Fibroblast of villous mesenchyme (primary cell): ENCODE measurements around the gene UNC13C. TPM values are rescaled to one million over a fixed set of nuclear protein-coding genes. Genes with fewer than 3 reads are reported as not detected.

Experiments
- DNase-seq: peaks from one replicate; pipeline ENCODE4 v3.0.0-alpha.2; 2010; ENCODE audit warnings: low read depth
- H3K4me3 ChIP-seq: 2 replicates; pipeline ENCODE4 v1.5.1; 2011; ENCODE audit warnings: low read depth, mild to moderate bottlenecking, low read length
- total RNA-seq: library from RNA; depleted of rRNA; stranded (reverse); fragments of >200 nt; gene quantifications from 2 replicates; pipeline ENCODE4 v1.2.3, GENCODE V29; 2012
- TF ChIP-seq, protein P1 (sequence below): IDR thresholded peaks from 2 replicates; pipeline ENCODE4 v1.5.1; 2012; ENCODE audit warnings: low read depth, mild to moderate bottlenecking, low read length; ENCODE audit not compliant: insufficient read depth

The UNC13C gene
- total RNA-seq, 1 donor: not detected

DNA sequence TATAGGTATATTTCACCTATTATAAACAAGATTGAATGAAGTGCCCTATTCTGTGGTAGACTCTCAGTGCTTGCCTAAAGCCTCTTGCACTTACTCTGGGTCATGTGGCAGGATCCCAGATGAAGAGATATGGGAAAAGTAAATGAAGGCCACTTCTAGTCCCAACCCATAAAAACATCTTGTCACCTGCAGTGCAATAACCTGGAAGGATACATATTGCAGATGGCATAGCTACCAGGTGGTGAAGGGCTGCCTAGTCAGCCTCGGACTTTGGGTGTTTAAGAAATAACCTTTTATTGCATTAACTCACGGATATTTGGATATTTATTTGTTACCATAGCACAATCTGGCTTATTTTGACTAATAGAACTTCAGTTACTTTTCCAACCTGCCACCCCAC, 367.1 kb downstream of the UNC13C start:
- TF ChIP-seq, protein P1, sequence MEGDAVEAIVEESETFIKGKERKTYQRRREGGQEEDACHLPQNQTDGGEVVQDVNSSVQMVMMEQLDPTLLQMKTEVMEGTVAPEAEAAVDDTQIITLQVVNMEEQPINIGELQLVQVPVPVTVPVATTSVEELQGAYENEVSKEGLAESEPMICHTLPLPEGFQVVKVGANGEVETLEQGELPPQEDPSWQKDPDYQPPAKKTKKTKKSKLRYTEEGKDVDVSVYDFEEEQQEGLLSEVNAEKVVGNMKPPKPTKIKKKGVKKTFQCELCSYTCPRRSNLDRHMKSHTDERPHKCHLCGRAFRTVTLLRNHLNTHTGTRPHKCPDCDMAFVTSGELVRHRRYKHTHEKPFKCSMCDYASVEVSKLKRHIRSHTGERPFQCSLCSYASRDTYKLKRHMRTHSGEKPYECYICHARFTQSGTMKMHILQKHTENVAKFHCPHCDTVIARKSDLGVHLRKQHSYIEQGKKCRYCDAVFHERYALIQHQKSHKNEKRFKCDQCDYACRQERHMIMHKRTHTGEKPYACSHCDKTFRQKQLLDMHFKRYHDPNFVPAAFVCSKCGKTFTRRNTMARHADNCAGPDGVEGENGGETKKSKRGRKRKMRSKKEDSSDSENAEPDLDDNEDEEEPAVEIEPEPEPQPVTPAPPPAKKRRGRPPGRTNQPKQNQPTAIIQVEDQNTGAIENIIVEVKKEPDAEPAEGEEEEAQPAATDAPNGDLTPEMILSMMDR: no peak
- DNase-seq: no peak

DNA sequence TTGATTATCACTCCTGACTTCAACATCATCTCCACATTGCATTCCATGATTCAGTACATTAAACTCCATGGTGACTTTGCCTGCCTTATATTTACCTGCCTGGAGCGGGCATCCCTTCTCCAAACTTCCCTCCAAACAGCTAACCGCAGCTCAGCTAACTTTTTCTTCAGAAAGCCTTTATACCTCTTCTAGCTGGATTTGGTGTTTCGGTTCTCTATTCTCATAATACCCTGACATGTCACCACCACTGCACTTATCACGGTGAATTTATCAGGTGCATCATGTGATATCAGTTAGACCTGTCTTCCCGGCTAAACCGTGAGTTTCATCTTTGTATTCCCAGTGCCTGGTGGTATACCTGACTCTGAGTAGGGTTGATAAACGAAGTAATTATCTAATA, 367.6 kb downstream of the UNC13C start:
- TF ChIP-seq, protein P1: no peak
- DNase-seq: no peak
- no peak overlapping the region for H3K4me3 ChIP-seq

More for the DNA sequence above, 367.1 kb downstream of the UNC13C start:
- no peak overlapping the region for H3K4me3 ChIP-seq

DNA sequence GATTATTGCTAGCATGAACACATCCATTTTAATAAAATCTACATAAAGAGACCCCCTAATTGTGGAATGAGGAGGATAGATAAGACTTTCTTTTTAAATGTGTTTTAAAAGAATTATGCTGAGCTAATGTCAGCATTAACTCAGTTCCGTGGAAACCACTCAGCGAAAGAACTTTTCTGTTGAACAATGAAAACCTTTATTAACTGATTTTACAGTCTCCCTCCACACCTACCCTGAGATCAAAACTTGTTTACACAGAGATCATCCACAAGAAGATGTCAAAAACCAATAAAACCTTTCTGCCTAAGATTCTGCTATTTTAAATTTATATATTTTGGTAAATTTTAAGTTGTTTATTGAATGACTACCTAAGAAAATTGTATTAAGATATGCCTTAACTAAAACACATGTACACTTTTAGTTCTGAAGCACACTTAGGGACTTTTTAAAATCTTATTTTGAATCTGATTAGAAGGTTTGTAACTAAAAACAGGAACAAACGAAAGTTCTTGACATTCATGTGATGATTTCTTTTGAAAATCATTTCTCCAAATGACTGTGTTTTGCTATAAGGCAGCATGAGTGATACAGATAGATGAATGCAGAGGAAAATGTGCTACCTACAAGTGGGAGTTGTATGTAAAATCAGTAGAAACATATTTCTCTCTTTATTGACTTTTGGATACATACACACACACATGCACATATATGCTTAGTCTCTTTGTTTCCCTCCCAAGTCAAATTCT, 369.0 kb downstream of the UNC13C start:
- H3K4me3 ChIP-seq: no peak overlapping the region
- TF ChIP-seq, protein P1: no peak
- DNase-seq: no peak

DNA sequence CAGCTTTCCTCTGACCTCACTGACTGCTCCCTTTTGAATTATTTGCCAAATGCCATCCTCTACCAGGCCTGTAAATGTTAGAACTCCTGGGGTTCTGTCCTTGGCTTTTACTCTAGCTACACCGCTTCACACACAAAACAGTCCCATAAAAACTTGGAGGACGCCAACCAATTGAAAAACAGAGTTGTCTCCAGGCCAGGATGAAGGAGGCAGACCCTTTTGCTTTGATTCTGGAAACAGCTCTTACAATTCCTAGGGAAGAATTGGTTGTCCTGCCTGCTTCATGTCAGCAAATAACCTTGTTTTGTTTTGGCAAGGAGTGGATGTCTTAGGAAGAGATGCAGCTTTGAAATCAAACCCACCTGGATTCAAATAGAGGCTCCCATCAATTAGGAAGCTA, 375.5 kb downstream of the UNC13C start:
- no peak for DNase-seq
- TF ChIP-seq, protein P1: no peak
- H3K4me3 ChIP-seq: no peak overlapping the region

DNA sequence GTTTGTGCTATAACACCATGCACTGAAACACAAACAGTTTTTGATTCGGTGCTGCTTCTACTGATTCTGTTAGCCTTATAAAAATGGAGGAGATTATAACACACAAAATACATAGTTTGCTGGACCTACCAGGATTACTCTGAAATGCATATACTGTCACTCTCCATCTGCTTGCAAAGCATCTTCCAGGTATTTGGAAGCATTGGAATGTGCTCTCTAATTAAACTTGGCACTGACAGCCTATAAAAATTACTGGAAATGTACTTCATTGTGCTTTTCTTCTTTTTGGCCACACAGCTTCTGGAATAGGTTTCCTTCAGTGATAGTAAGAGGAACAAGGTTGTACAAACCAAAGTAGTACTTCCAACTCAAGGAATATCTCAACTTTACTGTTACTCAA, 376.1 kb downstream of the UNC13C start:
- TF ChIP-seq, protein P1: no peak
- no peak for DNase-seq
- H3K4me3 ChIP-seq: no peak overlapping the region

DNA sequence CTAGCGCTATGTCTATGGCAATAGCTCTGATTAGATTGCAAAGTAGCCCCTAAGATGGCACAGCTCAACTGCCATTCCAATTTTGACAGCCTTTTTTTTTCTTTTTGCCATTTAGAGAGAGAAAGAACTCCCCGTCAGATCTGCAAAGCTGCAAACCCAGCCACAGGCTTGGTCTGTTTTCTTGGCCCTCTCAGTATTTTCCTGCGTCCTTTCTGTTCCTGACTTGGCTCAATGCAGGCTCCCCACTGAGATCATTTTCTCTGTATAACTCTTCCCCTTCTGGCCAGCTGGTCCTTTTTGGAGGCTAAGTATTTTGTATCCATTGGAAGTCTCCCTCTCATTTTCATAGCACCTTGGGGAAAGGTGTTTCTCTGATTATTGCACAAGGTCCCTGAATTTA, 386.7 kb downstream of the UNC13C start:
- TF ChIP-seq, protein P1: no peak
- DNase-seq: no peak
- no peak overlapping the region for H3K4me3 ChIP-seq

DNA sequence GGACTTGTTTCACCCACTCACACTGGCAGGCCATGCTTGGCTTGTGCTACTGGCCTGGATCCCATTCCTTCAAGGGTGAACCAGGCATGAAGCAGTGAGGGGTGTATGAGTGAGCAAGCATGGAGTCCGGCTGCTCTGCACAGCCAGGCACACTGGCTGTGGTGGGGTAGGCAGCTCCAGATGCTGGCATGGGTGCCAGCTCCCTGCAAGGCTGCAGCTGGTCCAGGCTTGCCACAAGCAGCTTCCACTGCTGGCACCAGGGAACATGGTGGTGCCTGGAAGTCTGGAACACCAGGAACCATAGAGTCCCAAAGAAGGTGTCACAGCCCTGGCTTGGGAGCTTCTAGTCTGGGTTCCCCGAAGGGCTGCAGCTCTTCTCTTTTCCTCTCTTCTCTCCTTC, 395.1 kb downstream of the UNC13C start:
- no peak overlapping the region for H3K4me3 ChIP-seq
- no peak for DNase-seq
- TF ChIP-seq, protein P1: no peak
